ENCODE data around the gene EPS8L2. TPM values are rescaled to one million over a fixed set of nuclear protein-coding genes. Genes with fewer than 3 reads are reported as not detected.

The EPS8L2 gene
- total and polyA plus RNA-seq, 11 donors = 0.72 to 15.5 (median 1.5) TPM

DNA sequence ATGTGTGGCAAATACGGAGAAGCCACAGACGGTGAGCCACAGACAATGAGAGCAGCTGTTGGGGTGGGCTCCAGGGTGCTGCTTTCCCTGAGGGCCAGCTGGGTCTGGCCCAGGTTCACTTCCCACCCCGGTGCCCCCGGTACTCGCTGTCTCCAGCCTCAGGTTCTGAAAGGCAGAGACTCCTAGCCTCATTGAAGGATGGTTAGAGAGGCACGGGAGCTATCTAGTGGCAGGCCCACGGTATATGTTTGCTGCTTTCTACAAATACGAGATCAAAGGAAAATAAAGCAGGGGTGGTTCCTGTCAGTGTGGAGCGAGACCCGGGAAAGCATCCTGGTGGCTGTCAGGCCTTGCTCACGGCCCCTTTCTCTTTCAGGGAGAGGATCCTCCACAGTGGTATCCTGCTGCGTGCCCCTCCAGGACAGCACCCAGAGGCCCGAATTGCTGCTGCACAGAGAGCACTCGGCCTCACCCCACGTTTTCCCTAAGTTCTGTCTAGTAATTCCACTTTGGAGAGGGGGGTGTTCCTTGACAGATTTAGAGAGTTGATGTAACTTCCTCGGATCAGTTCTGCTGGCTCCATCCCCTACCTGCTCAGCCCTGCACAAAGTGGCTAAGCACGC is 7.4 kb upstream of the EPS8L2 start:
- H3K4me1 ChIP-seq = peaks cover 7 to 46% (median 26%) of the 10 kb centered on the region in 12 donors
- DNase-seq = peak in 1 of 5 donors; percentile 30

DNA sequence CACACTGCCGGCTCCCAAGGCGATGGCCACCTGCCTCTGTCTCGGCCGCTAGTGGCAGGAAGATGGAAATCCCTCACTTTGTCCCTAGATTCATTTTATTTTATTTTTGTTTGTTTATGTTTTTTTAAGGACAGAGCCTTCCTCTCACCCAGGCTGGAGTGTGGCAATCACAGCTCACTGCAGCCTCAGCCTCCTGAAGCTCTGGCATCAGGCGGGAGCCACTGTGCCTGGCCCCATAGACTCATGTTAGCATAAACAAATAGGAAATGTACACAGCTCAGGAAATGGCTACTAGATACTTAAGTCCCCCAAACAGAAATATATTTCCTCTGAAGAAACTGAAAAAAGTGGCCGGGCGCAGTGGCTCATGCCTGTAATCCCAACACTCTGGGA is 6.9 kb upstream of the EPS8L2 start:
- no peak for ATAC-seq
- H3K9me3 ChIP-seq = no peaks in the 10 kb centered on the region
- intact Hi-C loops (cut with DNase I) = loop anchor here in 1 of 10 donors (5.0 kb wide), 1 partner anchor 132 kb away; no protein-coding TSS in a partner anchor
- peaks cover 0 to 41% (median 22%) of the 10 kb centered on the region in 9 donors for H3K36me3 ChIP-seq
- peaks cover 3 to 42% (median 21%) of the 10 kb centered on the region in 12 donors for H3K4me1 ChIP-seq
- no peak for TF ChIP-seq POLR2A (IDR thresholded peaks at IDR 0.05)
- DNase-seq = no peak
- H3K27me3 ChIP-seq = no peaks in the 10 kb centered on the region
- no peak overlapping the region for H3K27ac ChIP-seq
- 93 to 98% (median 95%) methylated on average over 7 of the region's 7 CpGs for WGBS, 4 donors
- no peak overlapping the region for H3K4me3 ChIP-seq

More for the DNA sequence above, 7.4 kb upstream of the EPS8L2 start:
- intact Hi-C loops (cut with DNase I) = loop anchor here in 1 of 10 donors (5.0 kb wide), 1 partner anchor 131 kb away; no protein-coding TSS in a partner anchor
- no peak overlapping the region for H3K4me3 ChIP-seq
- no peaks in the 10 kb centered on the region for H3K9me3 ChIP-seq
- peak overlapping the region in 1 of 12 donors; percentile 62 for H3K27ac ChIP-seq
- no peak for ATAC-seq
- H3K27me3 ChIP-seq = no peaks in the 10 kb centered on the region
- 77 to 82% (median 80%) methylated on average over 17 of the region's 17 CpGs for WGBS, 4 donors
- H3K36me3 ChIP-seq = peaks cover 0 to 41% (median 22%) of the 10 kb centered on the region in 9 donors
- no peak for TF ChIP-seq POLR2A (IDR thresholded peaks at IDR 0.05)
- TF ChIP-seq, protein P1, sequence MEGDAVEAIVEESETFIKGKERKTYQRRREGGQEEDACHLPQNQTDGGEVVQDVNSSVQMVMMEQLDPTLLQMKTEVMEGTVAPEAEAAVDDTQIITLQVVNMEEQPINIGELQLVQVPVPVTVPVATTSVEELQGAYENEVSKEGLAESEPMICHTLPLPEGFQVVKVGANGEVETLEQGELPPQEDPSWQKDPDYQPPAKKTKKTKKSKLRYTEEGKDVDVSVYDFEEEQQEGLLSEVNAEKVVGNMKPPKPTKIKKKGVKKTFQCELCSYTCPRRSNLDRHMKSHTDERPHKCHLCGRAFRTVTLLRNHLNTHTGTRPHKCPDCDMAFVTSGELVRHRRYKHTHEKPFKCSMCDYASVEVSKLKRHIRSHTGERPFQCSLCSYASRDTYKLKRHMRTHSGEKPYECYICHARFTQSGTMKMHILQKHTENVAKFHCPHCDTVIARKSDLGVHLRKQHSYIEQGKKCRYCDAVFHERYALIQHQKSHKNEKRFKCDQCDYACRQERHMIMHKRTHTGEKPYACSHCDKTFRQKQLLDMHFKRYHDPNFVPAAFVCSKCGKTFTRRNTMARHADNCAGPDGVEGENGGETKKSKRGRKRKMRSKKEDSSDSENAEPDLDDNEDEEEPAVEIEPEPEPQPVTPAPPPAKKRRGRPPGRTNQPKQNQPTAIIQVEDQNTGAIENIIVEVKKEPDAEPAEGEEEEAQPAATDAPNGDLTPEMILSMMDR (IDR thresholded peaks at IDR 0.05) = no peak

DNA sequence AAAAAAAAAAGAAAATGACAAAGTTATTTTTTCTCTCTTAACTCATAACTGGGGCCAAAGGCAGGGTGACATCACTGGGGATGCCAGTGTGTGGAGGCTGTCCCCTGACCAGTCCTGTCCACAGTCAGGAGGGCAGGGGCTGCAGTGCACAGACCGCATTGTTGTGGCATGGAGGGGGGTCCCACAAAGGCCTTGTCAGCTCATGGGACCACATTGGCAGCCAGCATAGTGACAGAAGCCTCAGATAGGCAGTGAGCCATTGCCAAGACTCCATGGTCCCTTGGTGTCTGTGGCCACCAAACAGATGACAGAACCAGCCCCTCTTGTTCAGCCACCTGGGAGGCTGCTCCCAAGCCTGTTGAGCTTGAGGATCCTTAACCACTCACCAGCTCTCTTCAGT is 6.3 kb upstream of the EPS8L2 start:
- no peak for ATAC-seq
- no peaks in the 10 kb centered on the region for H3K9me3 ChIP-seq
- peaks cover 0 to 45% (median 22%) of the 10 kb centered on the region in 9 donors for H3K36me3 ChIP-seq
- WGBS, 4 donors = 89 to 100% (median 96%) methylated on average over 1 of the region's 1 CpG
- H3K4me3 ChIP-seq = no peak overlapping the region
- no peaks in the 10 kb centered on the region for H3K27me3 ChIP-seq
- TF ChIP-seq POLR2A (IDR thresholded peaks at IDR 0.05) = no peak
- H3K4me1 ChIP-seq = peaks cover 3 to 42% (median 18%) of the 10 kb centered on the region in 12 donors
- DNase-seq = no peak
- intact Hi-C loops (cut with DNase I) = loop anchor here in 1 of 10 donors (5.0 kb wide), 1 partner anchor 132 kb away; no protein-coding TSS in a partner anchor
- H3K27ac ChIP-seq = no peak overlapping the region

DNA sequence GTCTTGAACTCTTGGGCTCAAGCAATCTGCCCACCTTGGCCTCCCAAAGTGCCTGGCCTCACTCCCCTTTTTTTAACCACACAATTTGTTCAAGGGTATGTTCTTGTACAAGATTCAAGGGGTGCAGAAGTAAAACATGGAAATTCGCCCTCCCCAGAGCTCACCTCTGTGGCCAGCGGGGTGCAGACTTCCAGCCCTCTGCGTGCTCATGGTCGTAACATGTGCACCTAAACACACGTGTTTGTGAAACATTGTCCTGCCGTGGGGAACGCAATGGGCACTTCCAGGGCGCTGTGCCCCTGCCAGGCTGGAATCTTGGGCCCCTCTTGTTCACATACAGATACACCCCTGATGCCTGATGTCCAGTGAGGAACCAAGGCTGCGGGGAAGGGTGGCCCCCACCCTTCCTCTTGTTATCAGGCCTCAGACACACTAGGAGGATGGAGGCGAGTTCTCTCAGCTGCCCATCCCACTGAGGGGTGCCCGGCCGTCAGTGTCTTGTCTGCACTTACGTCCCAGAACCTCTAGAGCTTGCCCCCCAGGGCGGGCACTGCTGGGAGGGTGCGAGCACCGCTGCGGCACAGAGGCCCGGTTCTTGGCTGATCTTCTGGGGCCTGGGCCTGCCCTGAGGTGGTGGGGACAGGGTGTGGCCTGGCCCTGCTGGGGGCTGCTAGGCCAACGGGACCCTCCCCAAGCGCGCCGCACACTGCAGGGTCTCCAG is 4.1 kb upstream of the EPS8L2 start:
- TF ChIP-seq POLR2A (IDR thresholded peaks at IDR 0.05) = no peak
- H3K4me1 ChIP-seq = peaks cover 0 to 52% (median 26%) of the 10 kb centered on the region in 12 donors
- no peak overlapping the region for H3K27ac ChIP-seq
- intact Hi-C loops (cut with DNase I) = no loop called here
- ATAC-seq = no peak
- no peak overlapping the region for H3K4me3 ChIP-seq
- no peaks in the 10 kb centered on the region for H3K9me3 ChIP-seq
- DNase-seq = no peak
- 94 to 97% (median 95%) methylated on average over 14 to 22 of the region's 22 CpGs for WGBS, 4 donors
- H3K36me3 ChIP-seq = peaks cover 0 to 45% (median 22%) of the 10 kb centered on the region in 9 donors
- H3K27me3 ChIP-seq = peaks cover 0 to 16% (median 8%) of the 10 kb centered on the region in 9 donors

DNA sequence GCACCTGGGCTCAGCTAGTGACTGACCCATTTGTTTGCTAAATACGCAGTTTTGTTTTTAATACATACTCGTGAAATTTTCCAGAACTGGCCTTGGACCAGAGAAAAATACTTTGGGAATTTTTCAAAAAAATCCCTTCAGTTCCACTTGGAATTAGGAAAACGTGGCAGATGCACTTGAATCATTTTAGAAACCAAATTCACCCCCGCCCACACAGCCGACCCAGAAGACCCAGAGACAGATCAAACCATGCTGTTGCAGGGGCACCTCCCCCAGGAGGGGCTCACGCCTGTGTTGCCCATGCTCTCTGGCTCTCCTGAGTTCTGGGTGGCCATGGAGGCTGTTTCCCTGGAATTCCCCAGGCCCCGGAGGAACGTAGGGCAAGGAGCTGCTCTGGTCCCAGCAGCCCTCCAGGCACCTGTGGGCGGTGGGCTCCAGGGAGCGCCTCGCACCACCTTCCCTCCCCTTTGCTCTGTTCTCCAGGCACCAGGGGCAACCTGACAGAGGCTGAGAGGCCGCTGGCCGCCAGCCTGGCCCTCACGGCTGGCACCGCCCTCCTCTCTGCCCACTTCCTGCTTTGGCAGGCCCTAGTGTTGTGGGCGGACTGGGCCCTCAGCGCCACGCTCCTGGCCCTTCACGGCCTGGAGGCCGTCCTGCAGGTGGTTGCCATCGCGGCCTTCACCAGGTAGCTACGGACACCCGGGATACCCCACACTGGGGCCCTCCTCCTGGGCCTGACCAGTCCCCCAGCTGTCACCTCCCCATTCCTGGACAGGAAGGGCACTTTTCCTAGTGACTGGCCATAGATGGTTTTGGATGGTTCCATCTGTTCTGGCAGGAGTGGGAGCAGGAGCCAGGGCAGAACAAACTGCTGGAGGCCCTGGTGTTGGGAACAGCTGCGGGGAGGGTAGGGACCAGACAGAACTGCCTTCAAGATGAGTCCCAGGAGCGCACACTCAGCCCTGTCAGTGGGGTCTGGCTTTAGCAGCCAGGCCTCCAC is 3.3 kb upstream of the EPS8L2 start:
- ATAC-seq (peak in 2 of 4 donors; percentile 5 to 23), DNase-seq (peak in 1 of 5 donors; percentile 29)
- Histone ChIP-seq H3K36me3 (peaks cover 0 to 45% (median 22%) of the 10 kb centered on the region in 9 donors), H3K27me3 (peaks cover 0 to 24% (median 9%) of the 10 kb centered on the region in 9 donors), H3K27ac (peak overlapping the region in 1 of 12 donors; percentile 25), H3K4me1 (peaks cover 0 to 44% (median 21%) of the 10 kb centered on the region in 12 donors), H3K9me3 (no peaks in the 10 kb centered on the region), H3K4me3 (no peak overlapping the region)
- TF ChIP-seq POLR2A (IDR thresholded peaks at IDR 0.05) = no peak
- TF ChIP-seq, protein P1 (IDR thresholded peaks at IDR 0.05) = no peak
- WGBS, 4 donors = 85 to 92% (median 90%) methylated on average over 24 to 26 of the region's 26 CpGs
- intact Hi-C loops (cut with DNase I) = no loop called here
